ENCODE measurements around the gene PGBD4. TPM values are rescaled to one million over a fixed set of nuclear protein-coding genes. Genes with fewer than 3 reads are reported as not detected.

The PGBD4 gene
- polyA plus RNA-seq, 1 experiment: 0.77 TPM

- no peak overlapping the region for H3K4me3 ChIP-seq (ENCODE audit: low read depth, low read length)
- POLR2A ChIA-PET: no interaction called here
- CTCF ChIA-PET: interaction anchor here (0.7 to 7.5 kb wide), 4 partner anchors 9 to 166 kb away, joined by 3 to 61 read pairs (median 4); partner anchors contain the start of gene KATNBL1
- H3K36me3 ChIP-seq (ENCODE audit: control insufficient read depth, insufficient read depth, low read length): no peaks in the 10 kb centered on the region
- H3K27me3 ChIP-seq (ENCODE audit: control insufficient read depth, insufficient read depth, low read length): no peaks in the 10 kb centered on the region
- TF ChIP-seq, protein P1, sequence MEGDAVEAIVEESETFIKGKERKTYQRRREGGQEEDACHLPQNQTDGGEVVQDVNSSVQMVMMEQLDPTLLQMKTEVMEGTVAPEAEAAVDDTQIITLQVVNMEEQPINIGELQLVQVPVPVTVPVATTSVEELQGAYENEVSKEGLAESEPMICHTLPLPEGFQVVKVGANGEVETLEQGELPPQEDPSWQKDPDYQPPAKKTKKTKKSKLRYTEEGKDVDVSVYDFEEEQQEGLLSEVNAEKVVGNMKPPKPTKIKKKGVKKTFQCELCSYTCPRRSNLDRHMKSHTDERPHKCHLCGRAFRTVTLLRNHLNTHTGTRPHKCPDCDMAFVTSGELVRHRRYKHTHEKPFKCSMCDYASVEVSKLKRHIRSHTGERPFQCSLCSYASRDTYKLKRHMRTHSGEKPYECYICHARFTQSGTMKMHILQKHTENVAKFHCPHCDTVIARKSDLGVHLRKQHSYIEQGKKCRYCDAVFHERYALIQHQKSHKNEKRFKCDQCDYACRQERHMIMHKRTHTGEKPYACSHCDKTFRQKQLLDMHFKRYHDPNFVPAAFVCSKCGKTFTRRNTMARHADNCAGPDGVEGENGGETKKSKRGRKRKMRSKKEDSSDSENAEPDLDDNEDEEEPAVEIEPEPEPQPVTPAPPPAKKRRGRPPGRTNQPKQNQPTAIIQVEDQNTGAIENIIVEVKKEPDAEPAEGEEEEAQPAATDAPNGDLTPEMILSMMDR (IDR thresholded peaks at IDR 0.05; ENCODE audit: insufficient read depth, low read depth, low read length): no peak
- DNase-seq (ENCODE audit: low read depth): no peak
These were observed 42.4 kb upstream of the PGBD4 start for GRCh38 chr15:34059476-34059875.

DNA sequence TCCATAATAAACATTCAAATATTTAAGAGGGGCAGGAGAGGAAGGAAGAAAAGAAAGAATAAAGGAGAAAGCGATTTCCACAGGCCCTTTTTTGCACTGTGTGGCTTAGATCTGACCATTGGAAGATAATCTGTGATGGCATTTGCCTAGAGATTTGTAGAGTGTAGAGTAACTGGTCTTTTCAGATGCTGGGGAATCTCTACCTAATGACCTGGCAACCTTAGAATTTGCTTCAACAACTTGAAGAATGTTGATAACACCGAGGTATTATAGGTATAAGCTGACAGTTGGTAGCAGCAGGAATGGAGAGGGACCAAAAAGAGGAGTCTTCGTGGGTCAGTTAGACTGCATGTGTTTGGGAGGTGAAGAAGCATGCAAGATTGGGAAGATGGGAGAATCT, 41.9 kb upstream of the PGBD4 start:
- Histone ChIP-seq H3K27me3 (ENCODE audit: control insufficient read depth, insufficient read depth, low read length) (no peaks in the 10 kb centered on the region), H3K4me3 (ENCODE audit: low read depth, low read length) (no peak overlapping the region), H3K36me3 (ENCODE audit: control insufficient read depth, insufficient read depth, low read length) (no peaks in the 10 kb centered on the region)
- ChIA-PET CTCF (interaction anchor here (1.2 to 7.5 kb wide), 2 partner anchors 13 to 151 kb away, joined by 4 to 61 read pairs; partner anchors contain the start of gene KATNBL1), POLR2A (no interaction called here)
- TF ChIP-seq, protein P1 (IDR thresholded peaks at IDR 0.05; ENCODE audit: insufficient read depth, low read depth, low read length): no peak
- no peak for DNase-seq (ENCODE audit: low read depth)

DNA sequence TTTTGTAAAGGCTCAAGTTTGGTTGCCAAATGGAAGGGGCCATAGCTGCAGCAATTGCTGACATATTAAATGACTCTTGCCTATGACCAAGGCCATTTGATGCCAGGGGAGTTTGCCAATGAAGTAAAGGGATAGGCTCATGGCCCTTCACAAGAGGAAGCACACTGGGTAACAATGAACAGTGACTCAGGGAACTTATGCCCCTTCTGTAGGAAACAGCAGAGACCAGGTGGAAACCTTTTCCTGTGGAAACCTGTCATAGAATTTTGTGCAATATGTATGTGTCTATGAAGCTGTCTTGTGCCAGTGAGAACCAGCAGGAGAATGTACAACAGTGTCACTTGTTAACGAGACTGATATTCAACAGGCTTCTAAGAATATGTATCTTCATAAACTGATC, 37.4 kb upstream of the PGBD4 start:
- no peaks in the 10 kb centered on the region for H3K36me3 ChIP-seq (ENCODE audit: control insufficient read depth, insufficient read depth, low read length)
- no peaks in the 10 kb centered on the region for H3K27me3 ChIP-seq (ENCODE audit: control insufficient read depth, insufficient read depth, low read length)
- H3K4me3 ChIP-seq (ENCODE audit: low read depth, low read length): no peak overlapping the region
- no peak for DNase-seq (ENCODE audit: low read depth)
- TF ChIP-seq, protein P1 (IDR thresholded peaks at IDR 0.05; ENCODE audit: insufficient read depth, low read depth, low read length): no peak
- ChIA-PET CTCF (interaction anchor here (0.7 to 7.5 kb wide), 5 partner anchors 12 to 523 kb away, joined by 3 to 61 read pairs (median 6); partner anchors contain the start of genes KATNBL1 and LPCAT4), POLR2A (no interaction called here)

DNA sequence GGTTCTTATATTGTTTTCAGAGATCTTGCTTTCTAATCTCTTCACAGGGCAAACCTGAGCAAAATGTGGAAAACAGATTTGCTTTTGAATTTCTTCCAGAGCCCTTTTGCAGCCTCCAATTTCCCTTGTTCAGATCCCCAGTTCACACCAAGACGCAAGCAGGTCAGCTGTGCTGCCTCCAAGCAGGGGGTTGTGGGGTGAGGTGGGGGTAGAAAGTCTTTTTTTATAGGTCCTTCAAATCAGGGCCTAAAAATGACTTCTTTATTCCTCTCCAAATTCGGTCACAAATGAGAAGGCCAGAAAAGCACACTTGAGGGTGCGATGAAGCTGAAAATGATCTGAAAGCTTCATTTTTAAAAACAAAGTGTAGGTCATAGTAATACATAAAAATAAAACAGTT, 36.6 kb upstream of the PGBD4 start:
- ChIA-PET CTCF (interaction anchor here (1.2 kb wide), 1 partner anchor 522 kb away, joined by 3 read pairs; no protein-coding TSS in a partner anchor), POLR2A (no interaction called here)
- Histone ChIP-seq H3K36me3 (ENCODE audit: control insufficient read depth, insufficient read depth, low read length) (no peaks in the 10 kb centered on the region), H3K4me3 (ENCODE audit: low read depth, low read length) (no peak overlapping the region), H3K27me3 (ENCODE audit: control insufficient read depth, insufficient read depth, low read length) (no peaks in the 10 kb centered on the region)
- TF ChIP-seq, protein P1 (IDR thresholded peaks at IDR 0.05; ENCODE audit: insufficient read depth, low read depth, low read length): no peak
- DNase-seq (ENCODE audit: low read depth): no peak

DNA sequence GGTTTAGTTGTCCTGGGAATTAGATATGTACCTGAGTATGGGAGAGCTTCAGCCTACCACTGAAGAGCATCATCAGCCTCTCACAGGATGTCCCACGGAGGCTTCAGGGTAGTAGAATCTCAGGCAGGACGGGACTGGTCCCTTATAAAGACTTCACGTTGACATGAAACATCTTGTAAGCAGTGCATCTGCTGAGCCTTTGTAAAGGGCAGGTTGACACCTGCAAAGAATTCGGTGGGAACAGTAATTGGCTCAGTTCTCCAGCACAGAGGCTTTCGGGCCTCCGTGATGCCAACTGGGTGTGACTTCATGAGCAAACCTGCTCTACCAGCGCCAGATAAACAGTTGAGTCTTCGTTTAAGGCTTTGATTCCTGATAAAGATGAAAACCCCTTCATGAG, 35.9 kb upstream of the PGBD4 start:
- no peak for DNase-seq (ENCODE audit: low read depth)
- TF ChIP-seq, protein P1 (IDR thresholded peaks at IDR 0.05; ENCODE audit: insufficient read depth, low read depth, low read length): no peak
- POLR2A ChIA-PET: no interaction called here
- Histone ChIP-seq H3K4me3 (ENCODE audit: low read depth, low read length) (no peak overlapping the region), H3K36me3 (ENCODE audit: control insufficient read depth, insufficient read depth, low read length) (no peaks in the 10 kb centered on the region), H3K27me3 (ENCODE audit: control insufficient read depth, insufficient read depth, low read length) (no peaks in the 10 kb centered on the region)
- CTCF ChIA-PET: interaction anchor here (1.0 kb wide), 1 partner anchor 144 kb away, joined by 5 read pairs; the partner anchor contains the start of gene KATNBL1

All from BJ (cell line).